NCI-H345 treated with DMSO at 0.1 percent for 48 hours (cell line): ENCODE data around the gene LEPR.
A peak's percentile ranks its signal among the peaks of the same experiment; 100 is the strongest.
"Not testable (repeated sequence)": the region's sequence is repeated elsewhere in the genome, so short reads cannot be mapped to it uniquely, and the experiment has no call there.

ENCODE experiments used
- DNase-seq: peaks from one replicate; lab custom pipeline; 2025; ENCODE audit not compliant: unreplicated experiment; lab: John Stamatoyannopoulos, UW

LEPR gene

GRCh38 chr1:65420590-65421350 lies at the start of gene LEPR, which contains the start of gene LEPROT:
LEPR (plus strand) TSS chr1:65420668; CDS start chr1:65565566, 144,898 bp downstream.
LEPROT (plus strand) TSS chr1:65420668; CDS start chr1:65420725, 57 bp downstream.
- peak; percentile 28 for DNase-seq

DNA sequence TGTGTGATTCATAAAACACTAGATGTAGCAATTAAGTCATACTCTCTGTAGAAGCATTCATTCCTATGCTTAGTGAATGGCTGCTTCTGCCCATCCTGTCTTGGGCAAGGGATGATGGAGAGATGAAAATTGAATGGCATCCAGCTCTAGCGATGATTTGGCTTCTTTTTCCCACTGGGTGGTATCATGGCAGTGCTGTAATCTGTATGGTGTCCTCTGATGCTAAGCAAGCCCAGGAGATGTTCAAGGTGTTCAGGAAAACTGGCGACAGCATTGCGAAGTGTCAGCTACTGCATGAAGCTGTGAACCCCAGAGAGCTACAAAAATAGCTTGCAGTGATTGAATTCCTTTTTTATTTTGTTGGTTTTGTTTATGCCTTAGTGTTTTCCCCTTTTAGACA lies 48.9 kb upstream of the LEPR start:
- DNase-seq, result no peak

DNA sequence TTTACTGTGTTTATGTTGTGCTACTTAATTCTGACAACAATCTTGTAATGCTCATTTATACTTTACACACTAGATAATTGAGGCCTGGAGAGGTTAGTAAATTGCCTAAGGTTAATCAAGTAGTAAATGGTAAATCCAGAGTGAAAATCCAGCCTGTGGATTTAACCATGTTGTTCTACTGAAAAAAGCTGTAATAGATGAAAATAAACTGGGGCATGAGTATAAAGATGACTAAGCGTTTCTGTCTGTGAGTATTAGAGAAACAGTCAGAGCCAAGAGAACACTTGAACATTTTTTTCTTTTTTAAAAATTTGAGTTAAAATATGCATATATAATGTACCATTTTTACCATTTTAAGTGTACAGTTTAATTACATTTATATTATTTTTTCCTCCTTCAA lies 47.9 kb upstream of the LEPR start:
- DNase-seq, result no peak

GRCh38 chr1:65377496-65378246 lies 42.8 kb upstream of the LEPR start:
- DNase-seq, result no peak

DNA sequence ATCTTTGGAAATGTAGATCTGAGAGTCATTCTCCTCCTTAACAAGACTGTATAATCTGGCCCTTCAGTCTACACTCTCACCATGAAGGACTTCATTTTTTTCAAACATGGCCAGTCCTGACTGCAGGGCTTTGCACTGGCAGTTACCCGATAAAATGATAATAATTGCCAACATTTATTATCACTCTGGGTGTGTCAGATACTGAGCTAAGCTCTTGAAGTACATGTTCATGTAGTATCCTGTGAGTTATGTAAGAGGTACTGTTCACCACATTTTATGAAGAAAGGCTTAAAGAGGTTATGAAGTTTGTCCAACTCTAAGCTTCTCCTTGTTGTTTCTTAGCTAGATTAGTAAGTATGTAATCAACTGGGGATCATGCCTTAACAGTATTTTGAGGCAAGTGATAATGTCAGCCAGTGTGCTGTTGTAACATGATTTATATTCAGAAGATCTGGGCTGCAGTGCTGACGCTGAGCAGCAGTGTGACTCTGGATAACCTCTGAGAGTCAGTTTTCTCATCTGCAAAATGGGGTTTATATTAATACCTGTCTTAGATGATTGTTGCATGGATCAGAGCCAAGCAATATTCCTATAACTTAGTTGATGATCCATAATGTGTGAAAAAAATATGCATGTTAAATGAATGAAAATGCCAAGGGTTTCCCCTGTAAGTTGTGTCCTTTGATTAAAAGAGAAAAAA lies 42.1 kb upstream of the LEPR start:
- no peak for DNase-seq

DNA sequence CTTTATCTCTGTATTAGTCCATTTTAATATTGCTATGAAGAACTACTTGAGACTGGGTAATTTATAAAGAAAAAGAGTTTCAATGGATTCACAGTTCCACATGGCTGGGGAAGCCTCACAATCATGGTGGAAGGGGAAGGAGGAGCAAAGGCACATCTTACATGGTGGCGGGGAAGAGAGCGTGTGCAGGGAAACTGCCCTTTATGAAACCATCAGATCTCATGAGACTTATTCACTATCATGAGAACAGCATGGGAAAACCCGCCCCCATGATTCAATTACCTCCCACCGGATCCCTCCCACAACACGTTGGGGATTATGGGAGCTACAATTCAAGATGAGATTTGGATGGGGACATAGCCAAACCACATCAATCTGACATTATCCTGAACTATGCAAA lies 36.0 kb upstream of the LEPR start:
- not testable (repeated sequence) for DNase-seq

GRCh38 chr1:65386439-65386838 lies 34.0 kb upstream of the LEPR start:
- DNase-seq, result no peak

- DNase-seq, result no peak
These were observed 32.6 kb upstream of the LEPR start for GRCh38 chr1:65387821-65388220.

DNA sequence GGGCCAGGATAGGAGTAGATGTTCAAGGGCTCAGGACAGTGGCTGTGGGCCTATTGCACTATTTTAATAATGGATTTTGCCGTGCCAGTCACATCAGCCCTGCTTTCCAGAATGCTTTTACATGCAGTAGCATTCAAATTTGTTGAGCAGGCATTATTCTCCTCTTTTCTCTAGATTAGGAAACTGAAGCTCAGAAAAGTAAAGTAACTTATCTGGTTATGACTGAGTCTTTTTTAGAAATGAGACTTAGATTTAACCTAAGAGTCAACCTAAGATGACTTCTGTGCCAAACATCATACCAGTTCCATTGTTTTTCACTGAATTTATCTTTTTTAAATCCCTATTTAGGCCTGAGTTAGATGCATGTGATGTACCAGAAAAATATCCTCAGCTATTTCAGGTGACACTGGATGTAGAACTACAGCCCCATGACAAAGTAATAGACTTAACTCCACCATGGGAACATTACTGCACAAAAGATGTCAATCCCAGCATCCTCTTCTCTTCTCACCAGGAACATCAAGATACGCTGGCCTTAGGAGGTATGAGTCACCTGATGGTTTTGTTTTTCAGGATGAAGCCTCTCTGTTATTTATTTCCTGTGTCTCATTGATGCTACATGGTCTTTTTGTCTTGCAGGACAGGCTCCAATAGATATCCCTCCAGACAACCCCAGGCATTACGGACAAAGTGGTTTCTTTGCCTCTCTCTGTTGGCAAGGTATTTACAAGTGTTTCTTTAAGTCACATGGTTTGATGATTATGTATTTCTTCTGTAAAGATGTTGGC lies 31.4 kb upstream of the LEPR start:
- DNase-seq, result no peak

- no peak for DNase-seq
These were observed 28.0 kb upstream of the LEPR start for GRCh38 chr1:65392497-65392896.

DNA sequence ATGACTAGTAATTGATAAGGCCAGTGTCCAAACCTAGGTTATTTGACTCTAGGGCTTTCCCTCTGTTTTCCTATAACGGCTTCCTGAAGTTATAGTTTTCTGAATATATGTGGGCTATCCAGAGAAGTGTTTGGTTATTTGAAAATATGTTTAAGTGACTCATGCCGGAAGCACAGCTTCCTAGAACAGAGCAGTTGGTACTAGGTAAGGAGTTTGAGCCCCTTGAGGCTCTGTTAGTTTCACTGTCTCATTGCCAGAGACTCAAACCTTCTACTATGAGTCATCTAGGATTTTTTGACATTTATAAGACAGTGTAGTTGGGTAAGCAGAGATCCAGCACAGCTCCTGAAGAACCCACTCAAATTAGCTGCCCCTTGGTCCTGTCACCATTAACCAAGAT lies 27.1 kb upstream of the LEPR start:
- DNase-seq, result no peak

- no peak for DNase-seq
These were observed 26.5 kb upstream of the LEPR start for GRCh38 chr1:65393928-65394327.

- no peak for DNase-seq
These were observed 24.4 kb upstream of the LEPR start for GRCh38 chr1:65395887-65396612.

- DNase-seq, result no peak
These were observed 22.4 kb upstream of the LEPR start for GRCh38 chr1:65398083-65398482.

DNA sequence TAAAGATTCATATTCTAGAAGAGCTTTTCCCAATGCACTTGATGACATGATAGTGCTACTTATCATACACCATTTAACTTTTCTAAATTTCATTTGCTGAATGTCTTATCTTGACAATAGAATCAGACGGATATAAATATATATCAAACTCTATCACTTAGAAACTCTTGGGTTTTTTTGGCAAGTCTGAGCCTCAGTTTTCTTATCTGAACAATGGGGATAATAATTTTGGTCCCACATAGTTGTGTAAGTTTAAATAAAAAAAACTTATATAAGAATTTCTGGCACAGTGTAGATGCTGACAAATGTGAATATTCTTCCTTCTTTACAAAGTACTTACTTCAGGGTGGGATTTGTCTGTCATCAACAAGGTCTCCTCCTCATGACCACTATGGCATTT lies 21.5 kb upstream of the LEPR start:
- no peak for DNase-seq

- DNase-seq, result no peak
These were observed 18.9 kb upstream of the LEPR start for GRCh38 chr1:65401612-65402011.

DNA sequence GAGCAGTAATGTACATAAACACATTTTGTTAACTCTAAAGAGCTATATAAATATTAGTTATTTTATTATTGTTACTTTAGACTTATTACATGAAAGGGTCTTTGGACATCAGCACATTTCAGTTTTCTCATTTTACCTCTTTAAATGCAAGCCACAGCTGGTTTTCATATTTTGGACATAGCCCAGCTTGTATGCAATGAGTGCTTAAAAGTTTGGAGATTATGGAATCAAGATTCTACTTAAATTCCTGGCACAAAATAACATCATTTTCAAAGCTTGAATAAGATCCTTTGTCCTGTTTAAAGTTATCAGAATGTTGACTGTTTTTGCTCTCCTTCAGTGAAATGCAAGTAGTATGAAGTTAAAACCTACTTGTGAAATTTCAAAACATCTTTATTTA lies 15.5 kb upstream of the LEPR start:
- no peak for DNase-seq

DNA sequence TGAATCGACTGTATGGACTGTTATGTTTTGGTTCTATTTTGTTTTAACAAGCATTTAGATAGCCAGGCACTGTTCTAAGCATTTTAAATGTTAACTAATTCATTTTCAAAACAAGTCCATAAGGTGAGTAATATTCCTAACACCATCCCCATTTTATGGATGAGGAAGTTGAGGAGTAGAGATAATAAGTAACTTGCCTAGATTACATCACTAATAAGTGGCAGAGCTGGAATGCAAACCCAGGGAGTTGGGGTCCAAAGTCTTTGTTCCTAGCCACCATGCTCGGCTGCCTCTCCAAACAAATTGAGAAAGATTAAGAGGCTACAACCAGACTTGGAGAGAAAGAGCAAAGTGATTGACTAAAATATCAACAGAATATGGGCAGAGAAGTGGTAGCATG lies 12.6 kb upstream of the LEPR start:
- DNase-seq, result no peak

DNA sequence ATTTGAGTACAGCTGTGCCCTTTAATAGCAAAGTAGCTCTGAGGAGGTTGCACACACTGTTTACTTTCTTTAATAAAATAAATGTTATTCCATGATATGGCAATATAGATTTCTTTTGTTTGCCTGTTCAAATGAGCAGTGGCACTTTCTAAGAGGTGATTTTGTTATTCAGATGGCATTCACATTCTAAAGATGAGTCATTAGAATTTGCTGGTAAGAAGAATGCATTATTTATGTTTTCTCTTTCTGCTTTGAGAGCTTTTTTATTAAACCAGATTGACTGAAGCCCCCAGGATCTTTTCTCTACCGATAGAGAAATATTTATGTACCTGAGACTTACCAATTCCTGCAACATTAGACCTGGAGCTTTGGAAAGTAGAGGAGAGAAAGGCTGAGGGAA lies 11.2 kb upstream of the LEPR start:
- DNase-seq, result no peak

DNA sequence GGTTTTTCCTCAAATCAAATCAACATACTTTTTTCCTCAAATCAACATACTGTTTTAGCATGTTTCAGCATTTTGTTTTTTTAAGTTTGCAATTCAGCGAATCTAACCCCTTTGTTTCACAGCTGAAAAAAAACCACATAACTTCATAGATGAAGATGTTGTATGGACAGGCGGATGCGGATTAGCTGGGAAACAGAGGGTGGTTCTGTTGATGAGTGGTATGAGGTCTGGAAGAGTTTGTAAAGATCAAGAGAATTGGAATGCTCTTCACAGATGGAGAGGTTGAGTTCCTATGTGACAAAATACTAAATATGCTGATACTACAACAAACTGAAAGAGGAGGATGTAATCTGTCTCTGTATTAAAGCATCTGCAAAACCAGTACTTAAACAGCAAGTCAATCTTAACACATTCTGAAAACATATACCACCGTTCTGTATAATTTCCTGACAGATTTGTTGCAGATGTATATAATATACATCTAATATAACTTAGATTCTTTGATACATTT lies 10.6 kb upstream of the LEPR start:
- no peak for DNase-seq
